GM19455 (cell line): ENCODE measurements around the gene CBLC.
"Not testable (repeated sequence)": the region's sequence is repeated elsewhere in the genome, so short reads cannot be mapped to it uniquely, and the experiment has no call there.

Source experiments
- ATAC-seq: cut with Tn5 transposase; IDR thresholded peaks from one replicate; pipeline ENCODE4 v1.9.1; 2021; ENCODE audit not compliant: unreplicated experiment

CBLC gene

GRCh38 chr19:44759083-44759804 is 18.4 kb upstream of the CBLC start:
- ATAC-seq, result no peak

- ATAC-seq, result no peak
These were observed 15.7 kb upstream of the CBLC start for GRCh38 chr19:44762038-44762437.

- ATAC-seq, result no peak
These were observed 12.4 kb upstream of the CBLC start for GRCh38 chr19:44765033-44765948.

GRCh38 chr19:44765949-44766335 is 11.7 kb upstream of the CBLC start:
- no peak for ATAC-seq

- no peak for ATAC-seq
These were observed 10.2 kb upstream of the CBLC start for GRCh38 chr19:44767295-44768180.

GRCh38 chr19:44770550-44771257 is 7.0 kb upstream of the CBLC start:
- ATAC-seq, result peak; percentile 92

GRCh38 chr19:44772144-44772543 is 5.5 kb upstream of the CBLC start:
- not testable (repeated sequence) for ATAC-seq

- no peak for ATAC-seq
These were observed 4.7 kb upstream of the CBLC start for GRCh38 chr19:44772959-44773358.

GRCh38 chr19:44775676-44776240 is 1.9 kb upstream of the CBLC start:
- ATAC-seq, result no peak

- ATAC-seq, result no peak
These were observed 1.1 kb upstream of the CBLC start for GRCh38 chr19:44776402-44777096.

- no peak for ATAC-seq
These were observed 1.5 kb downstream of the CBLC start for GRCh38 chr19:44779150-44779549.

- not testable (repeated sequence) for ATAC-seq
These were observed 4.0 kb downstream of the CBLC start for GRCh38 chr19:44781694-44782093.

GRCh38 chr19:44782729-44783128 is 5.0 kb downstream of the CBLC start:
- ATAC-seq, result no peak

GRCh38 chr19:44783545-44783944 is 5.9 kb downstream of the CBLC start:
- no peak for ATAC-seq

GRCh38 chr19:44785271-44785670 is 7.6 kb downstream of the CBLC start:
- ATAC-seq, result no peak

GRCh38 chr19:44785993-44786392 is 8.3 kb downstream of the CBLC start:
- no peak for ATAC-seq

GRCh38 chr19:44788971-44789370 is 11.3 kb downstream of the CBLC start:
- no peak for ATAC-seq

- no peak for ATAC-seq
These were observed 12.3 kb downstream of the CBLC start for GRCh38 chr19:44789943-44790483.

GRCh38 chr19:44792281-44792680 is 14.6 kb downstream of the CBLC start:
- no peak for ATAC-seq
